HG03520 (cell line): Measurements from ENCODE around the gene TMEM267.
"Not testable (repeated sequence)": the region's sequence is repeated elsewhere in the genome, so short reads cannot be mapped to it uniquely, and the experiment has no call there.

Experiments
- ATAC-seq: cut with Tn5 transposase; IDR thresholded peaks from one replicate; pipeline ENCODE4 v1.9.1; 2021; ENCODE audit warnings: mild to moderate bottlenecking, moderate library complexity; ENCODE audit not compliant: unreplicated experiment

Gene TMEM267, protein sequence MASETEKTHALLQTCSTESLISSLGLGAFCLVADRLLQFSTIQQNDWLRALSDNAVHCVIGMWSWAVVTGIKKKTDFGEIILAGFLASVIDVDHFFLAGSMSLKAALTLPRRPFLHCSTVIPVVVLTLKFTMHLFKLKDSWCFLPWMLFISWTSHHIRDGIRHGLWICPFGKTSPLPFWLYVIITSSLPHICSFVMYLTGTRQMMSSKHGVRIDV

DNA sequence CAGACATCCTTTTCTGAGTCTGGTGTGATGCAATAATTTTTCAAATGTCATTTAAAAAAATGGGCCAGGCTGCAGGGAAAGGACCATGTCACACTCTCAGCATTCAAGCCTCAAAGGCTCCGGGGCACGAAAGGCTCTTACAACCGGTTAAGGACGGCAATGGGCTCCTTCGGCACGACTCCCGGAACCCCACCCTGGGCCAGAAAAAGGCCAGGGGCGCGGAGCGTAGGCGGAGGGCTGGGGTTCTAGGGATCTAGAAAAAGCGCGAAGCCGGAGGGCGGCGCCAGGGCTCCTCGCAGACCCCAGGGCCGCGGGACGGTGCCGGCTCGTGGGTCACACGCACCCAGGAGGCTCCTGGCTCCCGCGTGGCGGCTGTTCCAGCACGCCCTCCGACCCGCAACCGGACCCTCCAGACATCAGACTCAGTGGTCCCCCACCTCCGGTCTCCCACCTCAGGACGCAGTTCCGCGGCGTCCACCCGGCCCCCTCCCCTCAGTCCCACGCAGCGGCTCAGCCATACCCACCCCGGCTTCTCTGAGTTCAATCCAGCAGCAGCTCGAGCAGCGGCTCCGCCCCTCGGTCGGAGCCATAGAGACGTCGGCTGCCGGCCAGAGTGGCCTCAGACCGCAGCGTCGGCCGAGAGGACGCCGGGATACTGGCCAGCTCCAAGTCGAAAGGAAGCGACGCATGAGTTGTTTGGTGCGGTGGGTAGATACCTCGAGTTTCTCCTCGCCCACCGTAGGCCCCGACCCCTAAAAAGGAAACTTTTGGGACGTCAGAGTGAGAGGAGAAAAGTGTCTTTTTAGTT is at the start of gene TMEM267:
Gene TMEM267, minus strand, starts transcription at position 568 of the 808 bp plus-strand sequence. CDS start 29,896 bp downstream, outside the sequence.
- peak; percentile 86 for ATAC-seq

DNA sequence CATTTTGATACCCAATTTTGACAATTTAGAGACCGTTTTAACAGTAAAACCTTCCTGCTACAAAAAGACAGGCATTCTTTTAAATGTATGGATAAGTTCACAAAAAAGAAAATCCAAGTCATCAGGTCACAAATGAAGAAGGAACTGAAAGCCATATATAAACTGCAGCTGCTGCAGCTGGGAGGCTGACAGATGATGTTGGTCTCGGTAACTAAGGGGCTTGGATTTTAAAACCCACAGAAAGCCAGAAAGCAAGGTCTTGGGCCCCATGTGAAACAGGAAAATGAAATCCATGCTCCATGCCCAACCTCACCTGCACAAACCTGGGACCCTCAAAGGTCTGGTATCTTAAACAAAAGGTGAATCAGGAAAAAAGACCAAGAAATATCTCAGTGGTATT is 47.0 kb upstream of the TMEM267 start:
- ATAC-seq: no peak

DNA sequence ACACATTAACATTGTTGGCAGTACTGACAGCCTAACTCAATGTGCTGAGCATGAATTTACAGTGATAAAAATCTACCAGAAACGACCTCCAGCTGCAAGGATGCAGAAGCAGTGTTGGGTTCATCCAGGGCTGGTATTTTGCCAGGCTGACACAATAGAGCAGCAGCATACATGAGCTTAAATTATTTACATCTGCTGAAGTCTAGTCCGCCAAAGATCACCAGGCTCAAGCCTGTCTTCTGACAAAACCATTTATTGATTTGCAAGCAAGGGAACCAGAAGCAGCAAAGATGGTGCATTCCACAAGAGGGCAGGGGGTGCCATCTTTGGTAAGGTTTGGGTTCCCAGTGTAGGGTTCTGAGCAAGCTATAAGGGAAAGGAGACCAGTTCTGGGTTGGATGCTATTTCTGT is 40.0 kb upstream of the TMEM267 start:
- no peak for ATAC-seq

DNA sequence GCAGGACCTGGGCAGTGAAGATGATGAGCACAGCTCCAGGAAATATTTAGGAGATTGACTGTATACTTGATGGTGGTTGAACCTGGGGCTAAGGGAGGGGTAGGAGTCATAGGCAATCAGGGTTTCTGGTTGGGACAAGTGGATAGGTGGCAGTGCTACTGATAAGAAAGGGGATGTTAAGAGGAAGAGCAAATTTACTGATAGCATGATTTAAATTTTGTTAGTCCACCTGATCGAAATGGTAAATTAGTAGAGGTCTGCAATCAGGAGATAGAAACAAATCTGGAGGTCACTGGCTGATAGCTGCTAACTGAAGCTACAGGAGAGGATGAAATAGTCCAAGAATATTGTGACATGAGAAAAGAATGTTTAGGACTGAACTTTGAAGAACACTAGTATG is 37.0 kb upstream of the TMEM267 start:
- no peak for ATAC-seq

DNA sequence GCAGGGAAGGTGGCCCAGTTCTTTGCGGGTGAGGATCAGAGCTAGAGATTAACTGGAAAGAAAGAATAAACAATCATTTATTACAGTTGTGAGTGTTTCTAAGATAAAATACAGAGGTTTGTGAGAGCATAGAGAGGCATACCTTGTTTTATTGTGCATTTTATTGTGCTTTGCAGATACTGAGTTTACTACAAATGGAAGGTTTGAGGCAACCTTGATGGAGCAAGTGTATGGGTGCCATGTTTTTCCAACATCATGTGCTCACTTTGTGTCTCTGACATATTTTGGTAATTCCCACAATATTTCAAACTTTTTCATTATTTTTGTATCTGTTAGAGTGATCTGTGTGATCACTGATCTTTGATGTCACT is 32.0 kb upstream of the TMEM267 start:
- ATAC-seq: no peak

DNA sequence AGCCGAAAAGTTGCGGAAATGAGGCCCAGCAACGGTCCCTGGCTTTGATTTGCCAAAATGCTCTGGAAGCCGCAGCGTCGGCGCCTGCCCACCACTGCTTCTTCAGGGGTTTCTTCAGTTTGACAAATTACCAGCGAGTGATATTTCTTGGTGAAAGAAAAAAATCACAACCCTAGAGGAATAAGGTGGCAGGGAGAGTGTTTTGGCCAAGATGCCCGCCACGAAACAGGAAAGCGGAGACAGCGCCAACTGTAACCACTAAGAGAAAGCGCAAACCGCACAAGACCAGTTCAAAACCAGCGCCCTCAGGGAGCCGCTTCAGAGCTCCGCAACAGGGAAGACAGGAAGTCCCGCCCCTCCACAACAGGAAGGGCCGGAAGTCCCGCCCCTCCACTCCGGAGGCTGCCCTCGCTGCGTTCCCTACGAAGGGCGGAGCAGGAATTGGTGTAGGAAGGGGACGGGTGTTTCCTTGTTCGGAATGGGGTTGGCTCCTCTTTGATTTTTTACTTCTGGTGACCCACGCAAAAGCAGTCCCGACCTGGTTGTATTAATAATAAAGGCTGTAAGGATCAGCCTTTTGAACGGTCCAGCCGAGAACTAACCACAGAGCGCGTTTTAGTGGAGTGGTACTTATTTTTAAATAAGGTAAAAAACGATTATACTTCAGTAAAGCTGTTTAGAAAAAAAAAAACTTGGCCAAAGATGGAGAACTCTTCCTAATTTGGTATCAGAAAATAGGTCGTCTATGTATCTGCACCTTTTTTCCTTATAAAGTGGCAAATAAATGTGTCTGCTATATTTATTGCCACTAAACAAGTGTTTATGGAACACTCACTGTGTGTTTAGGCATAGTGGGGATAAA is 31.4 kb upstream of the TMEM267 start, which contains the start of gene C5orf34:
Gene C5orf34, minus strand, starts transcription at position 333 of the 862 bp plus-strand sequence. CDS start 5,809 bp downstream, outside the sequence.
- peak; percentile 98 for ATAC-seq

DNA sequence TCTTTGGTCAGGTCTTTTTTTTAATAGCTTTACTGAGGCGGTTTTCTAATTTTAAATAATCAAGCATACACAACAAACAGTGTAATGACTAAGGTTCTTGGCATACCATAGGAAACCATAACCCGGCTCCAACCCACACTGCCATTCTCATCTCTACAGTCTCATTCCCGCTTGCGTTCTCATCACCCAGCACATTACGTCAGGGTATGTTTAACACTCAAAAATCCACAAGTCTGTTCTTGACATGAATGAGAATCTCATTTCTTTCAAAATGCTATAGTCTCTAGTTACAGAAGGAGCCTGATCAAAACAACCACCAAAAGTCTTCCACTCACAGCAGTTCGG is 30.8 kb upstream of the TMEM267 start:
- ATAC-seq: peak; percentile 23

DNA sequence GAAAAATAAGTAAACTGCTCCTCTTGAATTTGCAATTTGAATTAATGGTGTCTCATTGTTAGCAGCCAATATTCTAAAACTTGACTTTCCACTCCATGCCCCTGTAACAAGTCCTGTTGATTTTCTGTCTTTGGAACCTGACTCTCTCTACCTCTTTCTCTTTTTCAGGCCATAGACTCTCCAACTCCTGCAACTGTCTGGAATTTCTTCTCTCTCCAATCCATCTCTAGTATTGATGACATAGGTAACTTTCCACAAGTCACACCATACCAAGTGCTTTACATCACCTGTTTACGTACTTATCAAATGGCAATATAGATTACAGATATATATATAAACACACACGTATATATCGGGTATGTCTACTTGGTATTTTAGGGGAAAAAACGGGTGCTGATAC is 30.4 kb upstream of the TMEM267 start:
- no peak for ATAC-seq

DNA sequence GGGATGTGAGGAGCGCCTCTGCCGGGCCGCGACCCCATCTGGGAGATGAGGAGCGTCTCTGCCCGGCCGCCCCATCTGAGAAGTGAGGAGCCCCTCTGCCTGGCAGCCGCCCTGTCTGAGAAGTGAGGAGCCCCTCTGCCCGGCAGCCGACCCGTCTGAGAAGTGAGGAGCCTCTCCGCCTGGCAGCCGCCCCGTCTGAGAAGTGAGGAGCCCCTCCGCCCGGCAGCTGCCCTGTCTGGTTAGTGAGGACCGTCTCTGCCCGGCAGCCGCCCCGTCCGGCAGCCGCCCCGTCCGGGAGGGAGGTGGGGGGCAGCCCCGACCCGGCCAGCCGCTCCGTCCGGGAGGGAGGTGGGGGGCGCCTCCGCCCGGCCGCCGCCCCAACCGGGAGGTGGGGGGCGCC is 27.4 kb upstream of the TMEM267 start:
- not testable (repeated sequence) for ATAC-seq

DNA sequence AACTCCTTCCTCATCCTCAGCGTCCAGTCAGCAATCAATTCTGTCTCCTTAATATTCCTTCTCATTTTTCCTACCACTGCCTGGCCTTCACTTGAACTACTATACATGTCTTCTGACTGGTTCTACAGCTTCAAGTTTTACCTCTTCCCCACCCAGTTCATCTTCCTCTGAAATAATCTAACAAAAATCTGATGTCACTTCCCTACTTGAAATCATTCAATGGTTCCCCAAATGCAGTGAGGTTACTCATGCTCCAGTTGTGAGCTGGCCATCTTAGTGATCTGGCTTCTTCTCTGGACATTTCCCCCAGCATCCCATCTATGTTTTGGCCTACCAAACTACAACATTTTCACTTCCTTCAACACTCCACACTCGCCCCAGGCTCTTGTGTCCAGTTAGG is 14.9 kb upstream of the TMEM267 start:
- ATAC-seq: no peak

DNA sequence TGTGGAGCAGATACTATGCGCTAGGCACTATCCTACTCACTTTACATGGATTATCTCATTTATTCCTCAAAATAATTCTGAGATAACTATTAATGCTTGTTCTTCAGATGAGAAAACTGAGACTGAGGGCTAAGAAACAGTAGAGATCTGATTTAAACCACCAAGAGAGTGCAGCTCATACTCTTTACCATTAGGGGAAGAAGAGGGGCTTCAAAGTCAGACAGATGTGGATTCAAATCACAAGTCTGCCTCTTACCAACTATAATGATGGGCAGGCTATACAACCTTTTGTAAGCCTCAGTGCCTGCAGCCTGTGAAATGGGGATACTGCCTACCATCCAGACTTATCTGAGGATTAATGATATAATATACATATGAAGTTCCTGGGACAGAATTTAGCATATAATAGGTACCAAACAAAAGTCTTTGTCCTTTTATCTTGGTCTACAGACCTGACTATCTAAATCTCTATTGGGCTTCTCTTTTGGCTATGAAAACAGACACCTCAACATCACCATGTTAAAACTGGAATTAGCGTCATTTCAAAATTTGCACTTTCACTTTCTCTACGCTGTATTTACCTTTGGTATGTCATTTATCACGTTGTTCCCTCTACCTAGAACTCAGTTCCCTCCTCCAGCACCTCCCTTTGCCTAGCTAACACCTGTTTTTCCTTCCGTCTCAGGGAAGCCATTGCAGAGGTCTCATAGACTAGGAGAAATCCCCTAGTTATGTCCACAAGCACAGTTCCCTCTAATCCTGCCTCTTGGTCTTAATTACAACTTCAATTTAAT is 13.8 kb upstream of the TMEM267 start:
- no peak for ATAC-seq

DNA sequence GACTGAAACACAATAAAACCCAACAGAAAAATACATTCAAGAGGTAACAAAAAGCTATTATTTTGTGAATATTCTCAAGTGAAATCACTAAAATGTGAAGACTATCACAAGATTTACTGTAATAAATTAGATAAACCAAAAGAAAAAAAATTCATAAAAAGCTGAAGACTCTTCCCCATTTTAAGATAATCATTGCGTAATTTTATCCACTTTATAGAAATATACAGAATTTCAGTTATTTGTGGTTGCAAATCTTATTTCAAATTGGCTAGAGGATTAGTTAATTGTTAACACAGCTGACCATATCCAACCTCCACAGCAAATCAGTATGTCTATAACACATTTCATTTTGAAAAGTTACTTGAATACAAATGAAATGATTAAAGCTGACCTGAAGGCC is 7.7 kb upstream of the TMEM267 start:
- ATAC-seq: no peak

DNA sequence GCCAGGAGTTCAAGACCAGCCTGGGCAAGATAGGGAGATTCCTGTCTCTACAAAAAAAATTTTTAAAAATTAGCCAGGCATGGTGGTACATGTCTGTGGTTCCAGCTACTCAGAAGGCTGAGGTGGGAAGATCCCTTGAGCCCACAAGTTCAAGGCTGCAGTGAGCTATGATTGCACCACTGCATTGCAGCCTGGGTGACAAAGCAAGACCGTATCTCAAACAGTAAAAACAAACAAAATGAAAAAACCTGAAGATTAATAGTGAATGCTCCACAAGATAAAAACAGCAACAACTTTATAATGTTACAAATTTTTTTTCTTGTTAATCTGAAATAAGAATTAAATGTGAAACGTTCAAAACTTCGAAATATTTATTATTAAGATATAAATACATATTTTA is 2.7 kb upstream of the TMEM267 start:
- no peak for ATAC-seq

DNA sequence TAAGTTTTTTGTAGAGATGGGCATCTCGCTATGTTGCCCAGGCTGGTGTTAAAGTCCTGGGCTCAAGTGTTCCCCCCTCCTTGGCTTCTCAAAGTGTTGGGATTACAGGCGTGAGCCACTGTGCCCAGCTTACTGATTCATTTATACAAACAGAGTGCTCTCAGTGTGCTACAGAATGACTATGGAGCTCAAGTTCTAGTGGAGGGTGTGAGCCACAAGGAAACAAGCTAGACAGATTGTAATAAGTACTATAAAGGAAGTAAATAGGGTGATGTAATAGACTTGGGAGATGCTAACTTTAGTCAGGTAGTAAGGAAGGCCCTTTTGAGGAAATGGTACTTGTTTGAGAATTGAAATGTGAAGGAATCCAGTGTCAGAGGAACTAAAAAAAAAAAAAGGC is 1.7 kb upstream of the TMEM267 start:
- no peak for ATAC-seq

DNA sequence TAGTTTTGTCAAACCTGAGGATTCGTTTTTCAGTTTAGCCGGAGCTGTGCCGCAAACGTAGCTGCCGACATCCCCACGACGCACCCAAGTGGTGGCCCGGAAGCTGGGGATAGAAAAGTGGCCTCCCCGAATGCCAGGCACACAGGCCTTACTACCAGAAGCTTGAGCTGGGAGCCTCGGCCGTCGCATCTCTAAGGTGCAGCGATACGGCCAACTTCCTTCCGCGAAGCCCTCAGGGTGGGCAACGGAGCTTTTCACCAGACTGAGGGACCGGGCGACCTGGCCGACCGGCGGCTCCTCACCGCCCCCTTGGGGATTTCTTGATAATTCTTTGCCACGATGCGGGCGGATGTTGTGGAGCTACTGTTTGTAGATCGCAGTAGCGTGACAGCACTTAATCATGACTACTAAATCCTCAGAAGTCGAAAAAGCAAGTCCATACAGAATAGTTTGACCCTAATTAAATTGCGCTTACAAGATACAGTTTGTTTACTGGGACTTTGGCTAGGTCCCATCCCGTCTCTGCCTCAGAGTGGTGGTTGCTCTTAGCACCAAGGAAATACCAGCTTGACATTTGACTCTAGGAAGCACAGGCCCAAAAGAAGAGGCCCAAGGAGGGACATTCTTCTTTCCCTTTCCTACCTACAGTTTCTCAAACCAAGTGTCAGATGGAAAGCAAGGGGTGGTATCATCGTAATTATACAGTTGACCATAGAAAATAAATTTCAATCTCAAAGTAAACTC is 613 bp upstream of the TMEM267 start:
- peak; percentile 70 for ATAC-seq

DNA sequence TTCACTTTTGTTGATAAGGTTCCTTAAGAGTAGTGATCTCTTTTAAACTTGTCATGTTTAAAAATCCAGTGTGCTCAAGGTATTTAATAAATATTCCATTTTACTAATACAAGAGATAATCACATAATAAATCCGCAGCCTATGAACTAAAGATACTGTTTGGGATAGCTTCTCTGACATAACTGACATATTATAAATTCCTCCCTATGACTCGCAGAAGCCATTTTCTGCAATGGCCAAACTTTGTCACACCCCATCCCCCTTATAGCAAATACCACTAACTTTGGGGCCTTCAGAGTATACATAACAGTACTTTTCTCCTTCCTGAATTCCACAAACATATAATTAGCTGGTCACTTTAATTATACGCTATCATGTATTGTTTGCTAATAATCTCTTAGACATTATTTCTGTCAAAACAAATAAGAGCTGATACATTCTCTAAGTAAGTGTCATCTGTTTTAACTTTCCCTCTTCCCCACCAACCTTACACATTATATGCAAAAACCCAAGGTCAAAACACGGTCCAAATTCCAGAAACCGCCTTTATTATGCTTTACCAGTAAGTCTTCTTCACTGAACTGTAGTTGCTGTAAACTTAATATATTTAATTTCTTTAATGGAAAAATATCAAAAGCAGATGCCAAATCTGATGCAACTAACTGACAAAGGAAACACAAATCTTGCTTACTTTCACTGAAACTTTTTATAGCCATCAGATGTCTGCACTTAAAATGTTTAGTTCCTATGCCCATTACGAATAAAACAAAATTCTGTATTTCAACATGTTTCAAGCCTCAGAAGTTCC is 971 bp downstream of the TMEM267 start:
- ATAC-seq: no peak

DNA sequence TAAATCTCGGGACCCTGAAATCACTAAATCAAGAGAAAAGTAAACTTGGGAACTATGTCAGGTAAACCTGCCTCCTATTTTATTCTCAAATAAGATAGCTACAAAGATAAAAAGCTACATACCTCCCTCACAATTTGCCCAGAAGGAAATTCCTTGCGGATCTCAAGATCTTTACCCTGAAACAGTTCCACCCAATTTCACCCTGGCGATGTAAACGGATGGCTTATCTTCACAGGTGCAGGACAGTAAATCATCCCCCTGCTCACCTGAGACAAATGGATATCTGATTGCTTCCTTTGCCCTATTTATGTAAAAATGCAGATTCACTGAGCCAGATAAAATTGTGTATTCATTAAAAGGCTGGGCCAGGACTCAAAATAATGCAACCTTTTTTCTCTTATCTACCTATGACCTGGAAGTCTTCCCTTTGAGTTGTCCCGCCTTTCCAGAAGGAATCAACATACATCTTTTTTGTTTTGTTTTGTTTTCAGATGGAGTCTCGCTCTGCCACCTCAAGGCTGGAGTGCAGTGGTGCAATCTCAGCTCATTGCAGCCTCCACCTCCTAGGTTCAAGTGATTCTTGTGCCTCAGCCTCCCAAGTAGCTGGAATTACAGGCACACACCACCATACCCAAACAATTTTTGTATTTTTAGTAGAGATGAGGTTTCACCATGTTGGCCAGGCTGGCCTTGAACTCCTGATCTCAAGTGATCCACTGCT is 13.8 kb downstream of the TMEM267 start:
- no peak for ATAC-seq

DNA sequence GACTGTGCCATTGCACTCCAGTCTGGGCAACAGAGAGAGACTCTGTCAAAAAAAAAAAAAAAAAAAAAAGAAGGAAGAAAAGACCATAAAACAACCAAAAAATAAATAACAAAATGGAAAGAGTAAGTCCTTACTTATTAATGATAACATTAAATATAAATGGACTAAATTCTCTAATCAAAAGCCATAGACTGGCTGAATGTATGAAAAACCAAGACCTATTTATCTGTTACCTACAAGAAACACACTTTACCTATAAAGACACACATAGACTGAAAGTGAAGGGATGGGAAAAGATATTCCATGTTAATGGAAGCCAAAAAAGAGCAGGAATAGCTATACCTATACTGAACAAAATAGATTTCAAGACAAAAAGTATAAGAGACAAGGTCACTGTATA is 16.6 kb downstream of the TMEM267 start:
- no peak for ATAC-seq

DNA sequence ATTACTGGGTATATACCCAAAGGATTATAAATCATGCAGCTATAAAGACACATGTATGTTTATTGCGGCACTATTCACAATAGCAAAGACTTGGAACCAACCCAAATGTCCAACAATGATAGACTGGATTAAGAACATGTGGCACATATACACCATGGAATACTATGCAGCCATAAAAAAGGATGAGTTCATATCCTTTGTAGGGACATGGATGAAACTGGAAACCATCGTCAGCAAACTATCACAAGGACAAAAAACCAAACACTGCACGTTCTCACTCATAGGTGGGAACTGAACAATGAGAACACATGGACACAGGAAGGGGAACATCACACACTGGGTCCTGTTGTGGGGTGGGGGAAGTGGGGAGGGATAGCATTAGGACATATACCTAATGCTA is 18.2 kb downstream of the TMEM267 start:
- not testable (repeated sequence) for ATAC-seq
